Limb (tissue), 2 donors: ENCODE data around the gene XKRX.

Source experiments
- DNase-seq, 2 donors: peaks; one replicate each; pipeline ENCODE4 v3.0.0-alpha.2; 2016; ENCODE audit errors: extremely low spot score in 2 of 2

Gene XKRX

DNA sequence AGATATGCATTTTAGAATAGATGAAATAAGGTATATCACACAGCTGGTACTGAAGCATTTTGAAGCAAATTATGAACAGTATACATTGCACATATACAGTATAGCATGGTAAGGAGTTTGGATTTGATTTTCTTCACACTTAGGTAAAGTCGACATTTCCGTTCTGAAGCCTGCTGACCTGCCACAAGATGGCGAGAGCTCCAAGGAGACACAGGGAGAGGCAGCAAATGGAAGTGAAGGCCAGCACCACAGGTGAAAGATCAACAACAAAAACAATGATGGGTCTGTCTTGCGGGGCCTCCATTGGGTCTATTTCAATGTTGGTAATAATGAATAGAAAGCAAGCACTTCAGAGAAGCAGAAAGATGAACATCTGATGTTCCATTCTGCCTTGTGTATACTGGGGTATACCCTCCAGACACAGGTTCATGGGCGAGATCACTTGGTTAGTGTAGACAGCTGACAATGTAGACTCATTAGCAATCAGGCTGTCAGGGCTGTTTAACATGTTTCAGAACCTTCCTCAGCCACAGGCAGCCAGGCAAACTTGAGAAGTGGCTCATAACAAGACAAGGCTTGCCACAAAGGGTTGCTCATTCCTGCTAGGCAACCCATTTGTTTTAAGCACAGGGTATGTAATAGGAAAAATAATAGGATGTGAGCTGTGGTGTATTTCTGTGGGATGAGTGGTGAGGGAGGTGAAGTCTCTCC is 33.2 kb downstream of the XKRX start:
- DNase-seq: peak in 1 of 2 donors; percentile 1

GRCh38 chrX:100883654-100884053 is 45.1 kb downstream of the XKRX start:
- no peak for DNase-seq

DNA sequence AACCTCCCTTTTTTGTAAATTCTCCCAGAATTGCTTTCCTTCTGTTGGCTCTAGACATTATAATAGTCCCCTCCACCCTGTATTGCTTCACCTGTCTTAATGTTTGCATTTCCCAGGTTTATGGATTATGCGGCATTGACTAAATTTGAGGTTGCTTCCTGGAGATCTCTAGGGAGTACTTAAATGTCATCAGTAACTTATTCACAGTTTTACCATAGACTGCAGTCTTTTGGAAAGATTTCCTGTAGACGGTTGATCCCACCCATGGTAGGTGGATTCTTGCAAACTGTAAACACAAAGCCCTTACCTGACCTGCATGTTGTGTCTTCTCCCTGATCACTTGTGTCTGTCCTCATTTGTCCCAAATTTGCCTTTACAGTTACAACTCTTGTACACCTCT is 48.3 kb downstream of the XKRX start:
- no peak for DNase-seq

GRCh38 chrX:100874325-100874724 is 54.4 kb downstream of the XKRX start, which contains the start of gene NOX1:
TSS of gene NOX1 (minus strand) at chrX:100874359. CDS start at chrX:100874139, 220 bp downstream.
- no peak for DNase-seq

DNA sequence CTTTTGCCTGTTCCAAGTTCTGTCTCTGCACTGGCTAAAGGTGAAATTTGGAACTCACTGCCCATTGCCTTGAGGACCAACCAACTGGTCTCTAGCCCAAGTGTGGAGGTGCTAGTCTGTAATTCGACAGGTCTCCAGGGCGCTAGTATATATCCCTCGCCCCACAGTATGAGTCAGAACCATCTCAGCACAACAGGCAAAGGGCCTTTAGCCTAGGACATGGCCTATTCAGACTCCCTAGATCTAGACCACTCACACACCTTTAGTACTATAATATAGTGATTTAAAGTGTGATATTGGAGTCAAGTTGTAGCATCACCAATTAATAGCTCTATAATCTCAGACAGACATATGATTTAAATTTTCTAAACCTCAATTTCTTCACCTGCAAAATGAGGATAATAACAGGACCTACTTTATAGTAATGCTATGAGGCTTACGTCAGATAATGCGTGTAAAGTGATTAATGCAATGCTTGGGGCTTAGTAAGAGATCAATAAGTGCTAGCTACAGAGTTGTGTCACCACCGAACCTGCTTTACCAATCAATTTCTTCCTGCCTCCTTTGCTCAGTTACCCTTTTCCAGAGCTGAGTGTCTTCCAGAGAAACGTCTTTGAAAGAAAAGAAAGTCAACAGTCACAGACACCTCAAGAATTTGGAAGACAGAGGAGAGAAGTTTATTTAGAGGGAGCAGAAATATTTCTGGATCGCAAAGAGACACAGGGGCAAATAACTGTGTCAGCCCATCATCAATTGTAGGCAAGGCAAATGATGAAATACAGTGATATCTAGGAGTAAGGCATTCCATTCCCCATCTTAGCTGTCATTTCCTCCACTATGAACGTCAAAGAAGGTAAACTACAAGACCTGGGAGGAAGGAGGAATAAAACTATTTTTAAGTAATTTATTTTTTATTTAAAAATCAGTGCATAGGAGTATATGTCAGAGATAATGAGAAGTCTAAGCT is 56.8 kb downstream of the XKRX start:
- DNase-seq: no peak

DNA sequence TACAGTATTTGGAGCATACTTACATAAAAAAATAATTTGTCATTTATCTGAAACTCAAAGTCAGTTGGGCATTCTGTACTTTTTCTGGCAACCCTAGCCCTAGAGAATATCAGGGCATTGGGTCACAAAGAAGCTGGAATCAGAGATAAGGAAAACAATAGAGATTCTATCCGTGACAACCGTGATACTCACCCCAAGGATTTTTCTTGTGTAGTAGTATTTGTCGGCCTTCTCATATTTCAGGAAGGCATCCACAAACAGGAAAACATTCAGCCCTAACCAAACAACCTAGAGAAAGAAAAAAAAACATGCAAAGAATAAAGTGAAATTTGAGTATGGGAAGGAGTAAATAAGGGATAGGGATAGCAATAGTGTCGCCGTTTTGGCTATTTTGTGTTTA is 58.2 kb downstream of the XKRX start:
- no peak for DNase-seq

- no peak for DNase-seq
Measured at GRCh38 chrX:100868273-100868672, 60.4 kb downstream of the XKRX start.

DNA sequence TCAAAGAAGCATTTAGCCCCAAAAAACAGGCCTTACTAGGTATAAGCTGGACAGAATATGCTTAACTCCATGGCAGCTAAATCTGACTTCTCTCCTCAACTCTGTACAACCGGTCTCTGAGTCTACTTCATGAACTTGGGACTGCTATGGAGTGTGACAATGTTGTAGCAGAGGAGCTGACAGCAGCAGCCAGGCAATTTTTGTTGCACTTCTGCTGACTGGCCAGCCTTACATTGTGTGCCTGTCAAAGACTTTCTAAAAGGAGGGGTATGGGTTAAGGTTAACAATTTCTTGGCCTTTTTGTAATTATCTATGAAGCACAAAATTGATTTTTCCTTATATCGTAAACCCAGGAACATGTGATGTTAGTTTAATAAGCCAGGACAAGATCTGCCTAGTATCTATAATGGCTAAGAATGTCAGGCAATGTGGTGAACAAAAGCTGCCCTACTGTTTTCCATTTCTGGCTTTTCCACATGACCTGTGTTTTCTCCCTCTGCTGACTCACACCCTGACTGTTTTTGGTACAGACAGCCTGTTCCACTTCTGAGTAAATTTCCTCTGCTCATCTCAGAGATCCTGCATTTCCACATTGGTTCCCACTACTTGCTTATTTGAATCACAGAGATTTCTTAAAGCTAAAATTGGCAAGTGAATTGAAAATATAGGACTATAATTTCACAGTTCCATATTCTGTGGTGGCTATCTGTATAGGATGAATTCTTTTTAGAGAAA is 63.9 kb downstream of the XKRX start:
- no peak for DNase-seq
